HUES48 (cell line): ENCODE results near the gene FIP1L1.

Experiments
- H3K27ac ChIP-seq: one replicate; pipeline ENCODE4 v1.7.0; 2013; ENCODE audit warnings: low read depth, low read length, inconsistent platforms
- H3K27me3 ChIP-seq: 2 replicates; pipeline ENCODE4 v1.6.1; 2013; ENCODE audit warnings: mild to moderate bottlenecking, low read length; ENCODE audit not compliant: control insufficient read depth, insufficient read depth
- H3K36me3 ChIP-seq: 2 replicates; pipeline ENCODE4 v1.6.1; 2013; ENCODE audit warnings: low read length; ENCODE audit not compliant: control insufficient read depth, insufficient read depth
- H3K4me1 ChIP-seq: 2 replicates; pipeline ENCODE4 v1.6.1; 2013; ENCODE audit warnings: mild to moderate bottlenecking, low read length; ENCODE audit not compliant: control insufficient read depth, insufficient read depth
- H3K4me3 ChIP-seq: 2 replicates; pipeline ENCODE4 v1.5.1; 2013; ENCODE audit warnings: mild to moderate bottlenecking, low read depth, low read length
- H3K9ac ChIP-seq: 2 replicates; pipeline ENCODE4 v1.6.1; 2013; ENCODE audit warnings: mild to moderate bottlenecking, low read depth, low read length, moderate library complexity
- H3K9me3 ChIP-seq: 2 replicates; pipeline ENCODE4 v1.6.1; 2013; ENCODE audit warnings: low read length; ENCODE audit not compliant: control insufficient read depth, insufficient read depth

The FIP1L1 gene

GRCh38 chr4:53476232-53477037 lies 99.0 kb downstream of the FIP1L1 start:
- Histone ChIP-seq H3K27me3 (no peaks in the 10 kb centered on the region), H3K9me3 (peaks cover 3% of the 10 kb centered on the region; the same call in 1 of the 2 replicates), H3K4me1 (peaks cover 60% of the 10 kb centered on the region), H3K4me3 (peak overlapping the region; percentile 14), H3K36me3 (peaks cover 2% of the 10 kb centered on the region; the same call in 1 of the 2 replicates), H3K27ac (peak overlapping the region; percentile 95), H3K9ac (peak overlapping the region; percentile 26)

- Histone ChIP-seq H3K27me3 (no peaks in the 10 kb centered on the region), H3K4me1 (peaks cover 63% of the 10 kb centered on the region), H3K36me3 (peaks cover 2% of the 10 kb centered on the region; the same call in 1 of the 2 replicates), H3K4me3 (peak overlapping the region; percentile 14), H3K9ac (peak overlapping the region; percentile 36), H3K9me3 (peaks cover 3% of the 10 kb centered on the region; the same call in 1 of the 2 replicates), H3K27ac (peak overlapping the region; percentile 95)
Observed at GRCh38 chr4:53477038-53477565, 99.7 kb downstream of the FIP1L1 start.

- no peaks in the 10 kb centered on the region for H3K27me3 ChIP-seq
- peaks cover 2% of the 10 kb centered on the region; the same call in 1 of the 2 replicates for H3K36me3 ChIP-seq
- H3K4me3 ChIP-seq, result peak overlapping the region; percentile 14; the same call in 1 of the 2 replicates
- H3K9ac ChIP-seq, result 0 out of 2 replicates have a peak overlapping the region, but pooled peaks have one; percentile 36
- peak overlapping the region; percentile 95 for H3K27ac ChIP-seq
- H3K9me3 ChIP-seq, result peaks cover 3% of the 10 kb centered on the region; the same call in 1 of the 2 replicates
- peaks cover 63% of the 10 kb centered on the region for H3K4me1 ChIP-seq
Observed at GRCh38 chr4:53477636-53478035, 100.2 kb downstream of the FIP1L1 start.

- Histone ChIP-seq H3K4me3 (no peak overlapping the region), H3K9ac (no peak overlapping the region), H3K9me3 (no peaks in the 10 kb centered on the region), H3K27ac (no peak overlapping the region), H3K36me3 (peaks cover under 1% of the 10 kb centered on the region; the same call in 1 of the 2 replicates), H3K4me1 (peaks cover 63% of the 10 kb centered on the region), H3K27me3 (no peaks in the 10 kb centered on the region)
Observed at GRCh38 chr4:53478671-53479456, 101.4 kb downstream of the FIP1L1 start.

- Histone ChIP-seq H3K4me3 (no peak overlapping the region), H3K27me3 (no peaks in the 10 kb centered on the region), H3K4me1 (peaks cover 63% of the 10 kb centered on the region), H3K36me3 (no peaks in the 10 kb centered on the region), H3K9me3 (no peaks in the 10 kb centered on the region), H3K9ac (no peak overlapping the region), H3K27ac (no peak overlapping the region)
Observed at GRCh38 chr4:53479736-53480525, 102.5 kb downstream of the FIP1L1 start.

- no peak overlapping the region for H3K9ac ChIP-seq
- peaks cover 56% of the 10 kb centered on the region for H3K4me1 ChIP-seq
- H3K36me3 ChIP-seq, result no peaks in the 10 kb centered on the region
- no peaks in the 10 kb centered on the region for H3K9me3 ChIP-seq
- H3K27ac ChIP-seq, result no peak overlapping the region
- peak overlapping the region; percentile 26; the same call in 1 of the 2 replicates for H3K4me3 ChIP-seq
- no peaks in the 10 kb centered on the region for H3K27me3 ChIP-seq
Observed at GRCh38 chr4:53480909-53481308, 103.5 kb downstream of the FIP1L1 start.

GRCh38 chr4:53481586-53481985 lies 104.1 kb downstream of the FIP1L1 start:
- no peak overlapping the region for H3K9ac ChIP-seq
- no peaks in the 10 kb centered on the region for H3K9me3 ChIP-seq
- no peaks in the 10 kb centered on the region for H3K36me3 ChIP-seq
- peaks cover 51% of the 10 kb centered on the region for H3K4me1 ChIP-seq
- H3K27ac ChIP-seq, result no peak overlapping the region
- no peak overlapping the region for H3K4me3 ChIP-seq
- no peaks in the 10 kb centered on the region for H3K27me3 ChIP-seq

GRCh38 chr4:53483250-53483649 lies 105.8 kb downstream of the FIP1L1 start:
- H3K36me3 ChIP-seq, result no peaks in the 10 kb centered on the region
- H3K27ac ChIP-seq, result no peak overlapping the region
- no peaks in the 10 kb centered on the region for H3K27me3 ChIP-seq
- peaks cover 34% of the 10 kb centered on the region for H3K4me1 ChIP-seq
- H3K4me3 ChIP-seq, result no peak overlapping the region
- H3K9ac ChIP-seq, result no peak overlapping the region
- H3K9me3 ChIP-seq, result no peaks in the 10 kb centered on the region

- no peak overlapping the region for H3K27ac ChIP-seq
- peaks cover 16% of the 10 kb centered on the region for H3K4me1 ChIP-seq
- H3K9ac ChIP-seq, result no peak overlapping the region
Observed at GRCh38 chr4:53484911-53485657, 107.6 kb downstream of the FIP1L1 start.

GRCh38 chr4:53485658-53486040 lies 108.2 kb downstream of the FIP1L1 start:
- H3K9ac ChIP-seq, result no peak overlapping the region
- no peak overlapping the region for H3K4me3 ChIP-seq
- H3K36me3 ChIP-seq, result no peaks in the 10 kb centered on the region
- peaks cover 14% of the 10 kb centered on the region for H3K4me1 ChIP-seq
- no peaks in the 10 kb centered on the region for H3K9me3 ChIP-seq
- H3K27me3 ChIP-seq, result no peaks in the 10 kb centered on the region
- no peak overlapping the region for H3K27ac ChIP-seq

More at GRCh38 chr4:53484911-53485657, 107.6 kb downstream of the FIP1L1 start:
- H3K27me3 ChIP-seq, result no peaks in the 10 kb centered on the region
- no peak overlapping the region for H3K4me3 ChIP-seq
- H3K36me3 ChIP-seq, result no peaks in the 10 kb centered on the region
- no peaks in the 10 kb centered on the region for H3K9me3 ChIP-seq
